SH-SY5Y (cell line): ENCODE measurements around the gene FHL1.

Source experiments
- GATA2 ChIP-seq: IDR thresholded peaks from 2 replicates; pipeline ENCODE4 v1.6.1; 2011; ENCODE audit warnings: mild to moderate bottlenecking, low read depth, low read length
- GATA3 ChIP-seq: IDR thresholded peaks from 2 replicates; pipeline ENCODE4 v1.6.1; 2011; ENCODE audit warnings: low read depth, mild to moderate bottlenecking, low read length, moderate library complexity

FHL1 gene

GRCh38 chrX:136206916-136207315 is 59.6 kb downstream of the FHL1 start:
- no peak for TF ChIP-seq GATA2
- TF ChIP-seq GATA3: no peak

DNA sequence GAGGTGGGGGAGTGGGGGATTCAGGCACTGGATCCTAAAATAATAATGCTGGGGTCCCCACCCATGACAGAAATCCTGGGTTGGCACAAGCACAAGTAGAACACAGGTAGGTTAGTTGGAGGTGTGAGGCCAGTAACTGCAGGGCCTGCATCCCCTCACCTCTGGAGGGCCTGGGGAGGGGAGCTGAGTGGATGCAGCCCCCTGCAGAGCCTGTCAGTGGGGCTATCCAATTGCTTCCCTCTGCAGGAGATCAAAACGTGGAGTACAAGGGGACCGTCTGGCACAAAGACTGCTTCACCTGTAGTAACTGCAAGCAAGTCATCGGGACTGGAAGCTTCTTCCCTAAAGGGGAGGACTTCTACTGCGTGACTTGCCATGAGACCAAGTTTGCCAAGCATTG is 60.2 kb downstream of the FHL1 start:
- TF ChIP-seq GATA3 (no peak), GATA2 (no peak)

DNA sequence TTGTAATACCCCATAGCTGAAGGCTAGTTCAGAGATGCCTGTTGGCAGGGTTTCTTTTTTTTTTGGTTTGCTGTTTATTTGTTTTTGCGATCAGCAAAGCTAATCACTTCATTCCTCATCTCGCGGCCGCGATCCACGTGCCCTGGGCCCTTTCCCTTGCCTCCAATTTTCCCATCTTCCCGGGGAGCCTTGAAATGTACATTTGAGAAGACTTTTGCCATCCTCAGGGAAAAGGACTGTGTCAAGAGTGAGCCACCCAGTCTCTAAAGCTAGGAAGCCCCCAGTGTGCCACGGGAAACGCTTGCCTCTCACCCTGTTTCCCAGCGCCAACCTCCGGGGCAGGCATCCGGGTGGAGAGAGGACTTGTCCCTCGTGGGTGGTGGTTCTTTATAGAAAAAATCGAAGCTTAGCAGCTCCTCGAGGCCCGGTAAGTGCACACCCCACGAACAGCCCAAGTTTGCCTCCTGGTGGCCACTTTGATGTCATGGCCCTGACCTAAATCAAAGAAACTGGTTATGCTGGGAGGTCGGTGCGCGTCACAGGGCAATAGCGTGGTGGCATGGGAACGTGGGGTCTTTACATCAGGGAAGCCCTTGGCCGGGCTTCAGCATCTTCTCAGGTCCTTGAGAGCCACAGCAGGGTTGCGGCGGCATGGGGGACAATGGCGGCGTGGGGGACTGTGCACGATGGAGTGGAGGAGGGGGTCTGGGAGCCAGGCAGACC is 61.8 kb downstream of the FHL1 start:
- TF ChIP-seq GATA2: no peak
- no peak for TF ChIP-seq GATA3

DNA sequence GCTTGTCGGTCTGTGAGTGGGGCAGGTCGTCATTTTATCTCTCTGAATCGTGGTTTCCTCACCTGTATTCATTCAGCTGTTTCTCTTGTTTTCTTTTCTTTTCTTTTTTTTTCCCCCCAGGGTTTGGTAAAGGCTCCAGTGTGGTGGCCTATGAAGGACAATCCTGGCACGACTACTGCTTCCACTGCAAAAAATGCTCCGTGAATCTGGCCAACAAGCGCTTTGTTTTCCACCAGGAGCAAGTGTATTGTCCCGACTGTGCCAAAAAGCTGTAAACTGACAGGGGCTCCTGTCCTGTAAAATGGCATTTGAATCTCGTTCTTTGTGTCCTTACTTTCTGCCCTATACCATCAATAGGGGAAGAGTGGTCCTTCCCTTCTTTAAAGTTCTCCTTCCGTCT is 62.4 kb downstream of the FHL1 start:
- no peak for TF ChIP-seq GATA2
- no peak for TF ChIP-seq GATA3

DNA sequence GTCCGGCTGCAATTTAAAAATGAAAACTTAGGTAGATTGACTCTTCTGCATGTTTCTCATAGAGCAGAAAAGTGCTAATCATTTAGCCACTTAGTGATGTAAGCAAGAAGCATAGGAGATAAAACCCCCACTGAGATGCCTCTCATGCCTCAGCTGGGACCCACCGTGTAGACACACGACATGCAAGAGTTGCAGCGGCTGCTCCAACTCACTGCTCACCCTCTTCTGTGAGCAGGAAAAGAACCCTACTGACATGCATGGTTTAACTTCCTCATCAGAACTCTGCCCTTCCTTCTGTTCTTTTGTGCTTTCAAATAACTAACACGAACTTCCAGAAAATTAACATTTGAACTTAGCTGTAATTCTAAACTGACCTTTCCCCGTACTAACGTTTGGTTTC is 62.9 kb downstream of the FHL1 start:
- TF ChIP-seq GATA2 (no peak), GATA3 (no peak)

DNA sequence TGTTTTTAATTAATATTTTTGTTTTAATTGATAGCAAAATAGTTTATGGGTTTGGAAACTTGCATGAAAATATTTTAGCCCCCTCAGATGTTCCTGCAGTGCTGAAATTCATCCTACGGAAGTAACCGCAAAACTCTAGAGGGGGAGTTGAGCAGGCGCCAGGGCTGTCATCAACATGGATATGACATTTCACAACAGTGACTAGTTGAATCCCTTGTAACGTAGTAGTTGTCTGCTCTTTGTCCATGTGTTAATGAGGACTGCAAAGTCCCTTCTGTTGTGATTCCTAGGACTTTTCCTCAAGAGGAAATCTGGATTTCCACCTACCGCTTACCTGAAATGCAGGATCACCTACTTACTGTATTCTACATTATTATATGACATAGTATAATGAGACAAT is 63.5 kb downstream of the FHL1 start:
- TF ChIP-seq GATA3: no peak
- TF ChIP-seq GATA2: no peak

GRCh38 chrX:136211766-136212556 is 64.6 kb downstream of the FHL1 start:
- no peak for TF ChIP-seq GATA2
- TF ChIP-seq GATA3: no peak

DNA sequence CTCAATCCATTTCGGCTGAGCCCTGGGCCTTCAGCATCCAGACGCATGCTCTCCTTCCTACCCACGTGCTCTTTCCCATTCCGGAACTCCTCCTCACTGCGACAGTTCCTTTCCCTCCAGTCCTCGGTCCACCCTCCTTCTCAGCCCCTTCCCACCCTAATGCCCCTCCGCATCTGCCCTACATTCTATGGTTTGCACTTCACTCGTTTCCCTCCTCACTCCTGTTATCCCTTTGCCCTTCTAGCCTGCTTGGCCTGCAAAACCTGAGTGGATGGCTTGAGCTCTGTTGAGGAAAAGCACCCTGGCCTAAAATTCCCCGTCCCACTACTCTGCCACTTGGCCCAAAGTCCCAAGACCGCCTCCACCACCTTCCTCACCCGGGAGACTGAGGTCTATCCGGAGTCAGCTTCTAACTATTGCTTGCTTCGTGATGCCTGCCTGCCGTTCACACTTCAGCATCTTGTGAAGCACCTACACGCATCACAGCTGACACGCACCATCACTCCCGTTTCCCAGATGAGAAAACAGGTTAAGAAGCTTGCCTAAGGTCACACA is 65.3 kb downstream of the FHL1 start:
- TF ChIP-seq GATA3 (no peak), GATA2 (no peak)

GRCh38 chrX:136214551-136214950 is 67.2 kb downstream of the FHL1 start:
- TF ChIP-seq GATA3: no peak
- TF ChIP-seq GATA2: no peak

GRCh38 chrX:136215559-136215958 is 68.2 kb downstream of the FHL1 start:
- TF ChIP-seq GATA3 (no peak), GATA2 (no peak)

GRCh38 chrX:136219893-136220292 is 72.6 kb downstream of the FHL1 start:
- no peak for TF ChIP-seq GATA2
- TF ChIP-seq GATA3: no peak

- TF ChIP-seq GATA2: no peak
- no peak for TF ChIP-seq GATA3
Observed at GRCh38 chrX:136220540-136220939, 73.2 kb downstream of the FHL1 start.

- no peak for TF ChIP-seq GATA3
- TF ChIP-seq GATA2: no peak
Observed at GRCh38 chrX:136220951-136221350, 73.6 kb downstream of the FHL1 start.

DNA sequence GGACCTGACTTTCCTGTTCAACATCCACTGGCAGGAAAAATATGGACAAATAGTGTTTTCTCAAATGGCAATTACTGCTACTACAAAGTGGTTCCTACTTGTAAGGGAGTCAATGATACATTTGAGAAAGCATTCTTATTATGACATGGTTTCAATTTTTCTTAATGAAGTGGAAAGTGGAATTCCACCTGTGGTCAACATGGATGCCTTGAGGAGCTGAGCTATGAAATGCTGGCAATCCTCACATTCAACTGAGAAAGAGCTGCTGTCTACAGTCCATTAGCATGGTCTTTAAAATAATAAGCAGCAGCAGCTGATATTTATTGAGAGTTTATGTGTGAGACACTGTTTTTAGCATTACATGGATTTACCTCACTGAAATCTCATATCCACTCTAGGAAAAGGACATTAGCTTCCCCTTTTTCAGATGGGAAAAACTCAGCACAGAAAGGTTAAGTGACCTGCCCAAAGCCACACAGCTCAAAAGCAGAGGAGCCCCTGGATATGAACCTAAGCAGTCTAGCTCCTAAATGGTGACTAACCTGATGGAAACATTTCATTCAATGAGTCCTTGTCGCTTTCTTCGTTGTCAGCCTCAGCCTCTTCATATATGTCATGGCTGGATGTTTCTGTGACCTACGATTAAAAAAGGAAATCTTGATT is 74.6 kb downstream of the FHL1 start:
- TF ChIP-seq GATA2 (no peak), GATA3 (no peak)
